Trophoblast cell (in vitro differentiated cells and primary cell): ENCODE results near the gene LTBP4.

ENCODE experiments used
- DNase-seq, 2 donors: peaks; one replicate each; pipeline ENCODE4 v3.0.0-alpha.2; 2016
- H2AFZ ChIP-seq: 2 replicates; pipeline ENCODE4 v1.6.1; 2013; ENCODE audit warnings: low read length, moderate library complexity, mild to moderate bottlenecking; ENCODE audit not compliant: insufficient read depth, poor library complexity
- H2AK5ac ChIP-seq: 2 replicates; pipeline ENCODE4 v1.6.1; 2013; ENCODE audit warnings: mild to moderate bottlenecking, low read length
- H2BK120ac ChIP-seq: 2 replicates; pipeline ENCODE4 v1.6.1; 2013; ENCODE audit warnings: low read length, mild to moderate bottlenecking, moderate library complexity; ENCODE audit not compliant: insufficient read depth, poor library complexity
- H2BK12ac ChIP-seq: 2 replicates; pipeline ENCODE4 v1.6.1; 2013; ENCODE audit warnings: mild to moderate bottlenecking, low read length, moderate library complexity
- H2BK5ac ChIP-seq: 2 replicates; pipeline ENCODE4 v1.6.1; 2013; ENCODE audit warnings: low read length, low read depth, moderate library complexity, mild to moderate bottlenecking; ENCODE audit not compliant: poor library complexity
- H3K14ac ChIP-seq: 2 replicates; pipeline ENCODE4 v1.6.1; 2013; ENCODE audit warnings: mild to moderate bottlenecking, low read length
- H3K18ac ChIP-seq: 2 replicates; pipeline ENCODE4 v1.6.1; 2013; ENCODE audit warnings: mild to moderate bottlenecking, low read length
- H3K23ac ChIP-seq: 2 replicates; pipeline ENCODE4 v1.6.1; 2013; ENCODE audit warnings: low read length
- H3K27ac ChIP-seq: 2 replicates; pipeline ENCODE4 v1.5.1; 2013; ENCODE audit warnings: low read depth, mild to moderate bottlenecking, inconsistent platforms, low read length, moderate library complexity
- H3K27me3 ChIP-seq: 2 replicates; pipeline ENCODE4 v1.6.1; 2013; ENCODE audit warnings: inconsistent platforms, mild to moderate bottlenecking, low read length, moderate library complexity; ENCODE audit not compliant: insufficient read depth
- H3K36me3 ChIP-seq, 2 experiments: 1 replicate in 1 of 2; 2 replicates in 1 of 2; pipeline ENCODE4 v1.6.1; 2013; ENCODE audit warnings: low read length in 2 of 2, mild to moderate bottlenecking in 2 of 2, moderate library complexity in 1 of 2; ENCODE audit not compliant: insufficient read depth in 2 of 2, control insufficient read depth in 1 of 2
- H3K4ac ChIP-seq: 2 replicates; pipeline ENCODE4 v1.6.1; 2013; ENCODE audit warnings: low read depth, mild to moderate bottlenecking, low read length, moderate library complexity
- H3K4me1 ChIP-seq, 2 experiments: 1 replicate in 1 of 2; 2 replicates in 1 of 2; pipeline ENCODE4 v1.6.1; 2013; ENCODE audit warnings: low read length in 2 of 2, mild to moderate bottlenecking in 2 of 2, moderate library complexity in 1 of 2; ENCODE audit not compliant: insufficient read depth in 2 of 2, control insufficient read depth in 1 of 2
- H3K4me2 ChIP-seq: 2 replicates; pipeline ENCODE4 v1.6.1; 2013; ENCODE audit warnings: inconsistent platforms, mild to moderate bottlenecking, low read length, moderate library complexity
- H3K4me3 ChIP-seq: 2 replicates; pipeline ENCODE4 v1.5.1; 2013; ENCODE audit warnings: mild to moderate bottlenecking, low read depth, low read length, inconsistent platforms
- H3K79me1 ChIP-seq: one replicate; pipeline ENCODE4 v1.6.1; 2013; ENCODE audit warnings: low read length
- H3K79me2 ChIP-seq: 2 replicates; pipeline ENCODE4 v1.6.1; 2013; ENCODE audit warnings: low read length, mild to moderate bottlenecking; ENCODE audit not compliant: control insufficient read depth, insufficient read depth, poor library complexity
- H3K9ac ChIP-seq: 2 replicates; pipeline ENCODE4 v1.6.1; 2013; ENCODE audit warnings: mild to moderate bottlenecking, low read length
- H3K9me3 ChIP-seq: 2 replicates; pipeline ENCODE4 v1.6.1; 2013; ENCODE audit warnings: low read depth, mild to moderate bottlenecking, control low read depth, inconsistent platforms, low read length; ENCODE audit not compliant: insufficient read depth
- H4K12ac ChIP-seq: 2 replicates; pipeline ENCODE4 v1.6.1; 2013; ENCODE audit warnings: low read depth, mild to moderate bottlenecking, low read length, moderate library complexity
- H4K8ac ChIP-seq: 2 replicates; pipeline ENCODE4 v1.6.1; 2013; ENCODE audit warnings: low read depth, mild to moderate bottlenecking, low read length, moderate library complexity
- H4K91ac ChIP-seq: one replicate; pipeline ENCODE4 v1.6.1; 2013; ENCODE audit warnings: low read depth, mild to moderate bottlenecking, low read length, moderate library complexity
- WGBS: extraction: QIAGEN DNeasy Blood & Tissue Kit; methylation state at CpG from one replicate; pipeline ENCODE4 v1.1.7; 2013; ENCODE audit warnings: missing lambda C conversion rate; ENCODE audit not compliant: insufficient read length, insufficient coverage; ENCODE audit errors: extremely low coverage; 5-methylcytosine and 5-hydroxymethylcytosine counted together

LTBP4 gene

GRCh38 chr19:40616178-40616577, 15.0 kb downstream of the LTBP4 start:
- no peak overlapping the region for H3K4ac ChIP-seq
- no peak overlapping the region for H4K12ac ChIP-seq
- no peak for DNase-seq
- H3K9me3 ChIP-seq: peaks cover 11% of the 10 kb centered on the region
- H3K27ac ChIP-seq: no peak overlapping the region
- no peak overlapping the region for H2BK5ac ChIP-seq
- no peak overlapping the region for H2AFZ ChIP-seq
- no peak overlapping the region for H3K9ac ChIP-seq
- peaks cover 4% of the 10 kb centered on the region for H3K79me2 ChIP-seq
- H3K23ac ChIP-seq: no peak overlapping the region
- H2BK120ac ChIP-seq: no peak overlapping the region
- H4K91ac ChIP-seq: no peak overlapping the region
- H3K18ac ChIP-seq: no peak overlapping the region
- no peak overlapping the region for H3K4me3 ChIP-seq
- no peak overlapping the region for H2AK5ac ChIP-seq
- H3K4me2 ChIP-seq: no peak overlapping the region
- H3K79me1 ChIP-seq: peaks cover 13% of the 10 kb centered on the region
- H3K4me1 ChIP-seq: peaks cover 2 to 3% of the 10 kb centered on the region in 2 experiments
- no CpG with 5 or more reads among the region's 5 CpGs for WGBS
- no peak overlapping the region for H4K8ac ChIP-seq
- H3K14ac ChIP-seq: no peak overlapping the region
- H3K36me3 ChIP-seq: peaks cover 20% of the 10 kb centered on the region in 2 experiments
- no peaks in the 10 kb centered on the region for H3K27me3 ChIP-seq
- H2BK12ac ChIP-seq: no peak overlapping the region

GRCh38 chr19:40616941-40617340, 15.8 kb downstream of the LTBP4 start:
- WGBS: no CpG with 5 or more reads among the region's 17 CpGs
- no peak overlapping the region for H3K18ac ChIP-seq
- no peak overlapping the region for H2BK120ac ChIP-seq
- H3K14ac ChIP-seq: no peak overlapping the region
- no peak overlapping the region for H3K27ac ChIP-seq
- peaks cover 13% of the 10 kb centered on the region for H3K79me1 ChIP-seq
- H3K79me2 ChIP-seq: peaks cover 4% of the 10 kb centered on the region
- no peak overlapping the region for H3K9ac ChIP-seq
- DNase-seq: no peak
- H3K27me3 ChIP-seq: no peaks in the 10 kb centered on the region
- H4K12ac ChIP-seq: no peak overlapping the region
- peaks cover 2 to 3% of the 10 kb centered on the region in 2 experiments for H3K4me1 ChIP-seq
- no peak overlapping the region for H4K91ac ChIP-seq
- no peak overlapping the region for H3K23ac ChIP-seq
- H3K4ac ChIP-seq: no peak overlapping the region
- H2AFZ ChIP-seq: no peak overlapping the region
- no peak overlapping the region for H2BK5ac ChIP-seq
- no peak overlapping the region for H3K4me2 ChIP-seq
- H2BK12ac ChIP-seq: no peak overlapping the region
- H3K36me3 ChIP-seq: peaks cover 25 to 26% of the 10 kb centered on the region in 2 experiments
- H4K8ac ChIP-seq: no peak overlapping the region
- peaks cover 10% of the 10 kb centered on the region for H3K9me3 ChIP-seq
- H2AK5ac ChIP-seq: no peak overlapping the region
- no peak overlapping the region for H3K4me3 ChIP-seq

GRCh38 chr19:40617961-40618360, 16.8 kb downstream of the LTBP4 start:
- Histone ChIP-seq H3K14ac (no peak overlapping the region), H2BK120ac (no peak overlapping the region), H4K91ac (no peak overlapping the region), H2BK5ac (no peak overlapping the region), H2AK5ac (no peak overlapping the region), H3K79me1 (peaks cover 20% of the 10 kb centered on the region), H3K27ac (no peak overlapping the region), H2AFZ (no peak overlapping the region), H3K4me1 (peaks cover 7 to 11% of the 10 kb centered on the region in 2 experiments), H3K36me3 (peaks cover 33% of the 10 kb centered on the region in 2 experiments), H3K27me3 (no peaks in the 10 kb centered on the region), H3K4me2 (no peak overlapping the region), H3K79me2 (peaks cover 4% of the 10 kb centered on the region), H2BK12ac (no peak overlapping the region), H3K4me3 (no peak overlapping the region), H3K9ac (no peak overlapping the region), H3K4ac (no peak overlapping the region), H4K12ac (no peak overlapping the region), H3K9me3 (peaks cover 5% of the 10 kb centered on the region), H3K18ac (no peak overlapping the region), H4K8ac (no peak overlapping the region), H3K23ac (no peak overlapping the region)
- WGBS: no CpG with 5 or more reads among the region's 4 CpGs
- DNase-seq: no peak

- Histone ChIP-seq H3K4me2 (no peak overlapping the region), H3K4ac (no peak overlapping the region), H3K4me1 (peaks cover 9 to 19% of the 10 kb centered on the region in 2 experiments), H3K18ac (no peak overlapping the region), H3K14ac (no peak overlapping the region), H3K23ac (no peak overlapping the region), H3K79me2 (no peaks in the 10 kb centered on the region), H2BK12ac (no peak overlapping the region), H3K27me3 (no peaks in the 10 kb centered on the region), H3K9me3 (peaks cover 1% of the 10 kb centered on the region), H3K79me1 (peaks cover 11% of the 10 kb centered on the region), H2AFZ (no peak overlapping the region), H2BK5ac (no peak overlapping the region), H4K12ac (no peak overlapping the region), H2AK5ac (no peak overlapping the region), H3K4me3 (no peak overlapping the region), H2BK120ac (no peak overlapping the region), H4K8ac (no peak overlapping the region), H4K91ac (no peak overlapping the region), H3K27ac (no peak overlapping the region), H3K9ac (no peak overlapping the region), H3K36me3 (peaks cover 33% of the 10 kb centered on the region in 2 experiments)
- DNase-seq: no peak
- WGBS: no CpG with 5 or more reads among the region's 11 CpGs
These were observed 18.4 kb downstream of the LTBP4 start for GRCh38 chr19:40619333-40620160.
